ENCODE results near the gene RANBP17. TPM values are rescaled to one million over a fixed set of nuclear protein-coding genes. Genes with fewer than 3 reads are reported as not detected.

Gene RANBP17
- total RNA-seq, 6 donors from 2014 or later, result 12.6 to 81.4 (median 23.9) TPM

DNA sequence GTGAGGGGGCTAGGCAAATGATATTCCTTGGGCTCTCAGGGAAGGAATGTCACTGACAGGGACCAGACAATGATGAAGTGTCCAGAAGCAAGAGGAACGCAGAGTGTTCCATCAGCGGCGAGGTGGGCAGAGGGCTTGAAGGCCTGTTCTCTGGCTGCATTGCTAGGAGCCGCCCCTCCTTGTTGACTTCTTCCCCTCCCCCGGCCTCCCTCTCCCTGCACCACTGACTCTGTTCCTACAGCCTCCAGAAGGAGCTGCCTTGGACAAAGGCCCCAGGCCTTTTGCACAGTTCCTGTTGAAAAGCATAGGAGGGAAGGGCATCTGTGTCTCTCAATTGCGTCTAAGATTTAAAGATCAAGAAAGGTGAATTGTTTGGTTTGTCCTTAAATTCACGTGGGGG lies 459.6 kb downstream of the RANBP17 start:
- TF ChIP-seq, protein P1, sequence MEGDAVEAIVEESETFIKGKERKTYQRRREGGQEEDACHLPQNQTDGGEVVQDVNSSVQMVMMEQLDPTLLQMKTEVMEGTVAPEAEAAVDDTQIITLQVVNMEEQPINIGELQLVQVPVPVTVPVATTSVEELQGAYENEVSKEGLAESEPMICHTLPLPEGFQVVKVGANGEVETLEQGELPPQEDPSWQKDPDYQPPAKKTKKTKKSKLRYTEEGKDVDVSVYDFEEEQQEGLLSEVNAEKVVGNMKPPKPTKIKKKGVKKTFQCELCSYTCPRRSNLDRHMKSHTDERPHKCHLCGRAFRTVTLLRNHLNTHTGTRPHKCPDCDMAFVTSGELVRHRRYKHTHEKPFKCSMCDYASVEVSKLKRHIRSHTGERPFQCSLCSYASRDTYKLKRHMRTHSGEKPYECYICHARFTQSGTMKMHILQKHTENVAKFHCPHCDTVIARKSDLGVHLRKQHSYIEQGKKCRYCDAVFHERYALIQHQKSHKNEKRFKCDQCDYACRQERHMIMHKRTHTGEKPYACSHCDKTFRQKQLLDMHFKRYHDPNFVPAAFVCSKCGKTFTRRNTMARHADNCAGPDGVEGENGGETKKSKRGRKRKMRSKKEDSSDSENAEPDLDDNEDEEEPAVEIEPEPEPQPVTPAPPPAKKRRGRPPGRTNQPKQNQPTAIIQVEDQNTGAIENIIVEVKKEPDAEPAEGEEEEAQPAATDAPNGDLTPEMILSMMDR (IDR thresholded peaks at IDR 0.05), result no peak
- TF ChIP-seq EP300 (IDR thresholded peaks at IDR 0.05) (no peak), POLR2AphosphoS5 (IDR thresholded peaks at IDR 0.05) (no peak), POLR2A (IDR thresholded peaks at IDR 0.05) (no peak)
- no peak for ATAC-seq (ENCODE audit: low FRiP score in 2 of 2)
- H3K9me3 ChIP-seq, result no peaks in the 10 kb centered on the region
- H3K27ac ChIP-seq, result no peak overlapping the region
- 82 to 85% methylated on average over 7 of the region's 7 CpGs for WGBS, 2 donors
- H3K4me1 ChIP-seq, result peaks cover 5 to 10% (median 7%) of the 10 kb centered on the region in 4 donors
- no peak overlapping the region for H3K4me3 ChIP-seq
- H3K36me3 ChIP-seq, result no peaks in the 10 kb centered on the region
- peaks cover 0 to 26% (median 11%) of the 10 kb centered on the region in 4 donors for H3K27me3 ChIP-seq
- no peak for DNase-seq

DNA sequence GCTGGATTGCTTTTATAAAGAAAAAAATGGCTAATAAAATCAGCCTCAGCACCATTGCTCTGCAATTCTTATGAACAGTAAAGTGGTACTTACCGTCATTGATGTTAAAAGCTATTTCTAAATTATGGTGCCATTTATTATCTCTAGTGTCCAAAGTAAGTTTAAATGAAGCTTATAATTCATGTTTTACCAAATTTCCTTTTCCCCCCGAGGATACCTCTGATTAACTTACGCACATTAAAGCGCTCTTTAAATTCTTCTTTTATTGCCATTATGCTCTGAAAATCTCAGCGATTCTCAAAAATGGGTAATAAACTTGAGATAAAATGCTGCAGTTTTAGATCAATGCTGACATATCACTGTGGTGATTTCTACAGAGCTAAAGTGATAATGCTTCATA lies 460.7 kb downstream of the RANBP17 start:
- TF ChIP-seq POLR2AphosphoS5 (IDR thresholded peaks at IDR 0.05) (no peak), EP300 (IDR thresholded peaks at IDR 0.05) (no peak), POLR2A (IDR thresholded peaks at IDR 0.05) (no peak)
- TF ChIP-seq, protein P1 (IDR thresholded peaks at IDR 0.05), result no peak
- Histone ChIP-seq H3K4me3 (no peak overlapping the region), H3K36me3 (no peaks in the 10 kb centered on the region), H3K27ac (no peak overlapping the region), H3K4me1 (peaks cover 0 to 4% (median 0%) of the 10 kb centered on the region in 4 donors), H3K9me3 (no peaks in the 10 kb centered on the region), H3K27me3 (peaks cover 0 to 18% (median 6%) of the 10 kb centered on the region in 4 donors)
- ATAC-seq (ENCODE audit: low FRiP score in 2 of 2) (no peak), DNase-seq (no peak)
- WGBS, 2 donors, result 93 to 94% methylated on average over 5 of the region's 5 CpGs

DNA sequence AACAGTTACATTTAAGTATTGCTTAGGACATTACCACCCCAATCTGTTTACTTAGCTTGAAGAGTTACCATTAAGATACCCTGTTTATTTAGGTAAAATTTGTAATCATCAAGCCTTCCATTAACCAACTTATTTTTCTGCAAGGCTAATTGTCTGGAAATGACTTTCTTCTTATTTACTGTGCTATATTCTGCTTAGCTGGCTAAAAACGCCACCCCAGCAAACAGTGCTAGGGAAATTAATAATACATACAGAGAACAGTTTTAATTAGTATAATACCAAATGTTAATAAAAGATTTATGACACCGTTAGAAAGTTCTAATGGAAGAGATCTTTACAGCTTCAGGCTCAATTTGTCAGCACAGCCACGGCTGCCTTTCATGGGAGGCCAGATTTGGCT lies 461.2 kb downstream of the RANBP17 start:
- no peak overlapping the region for H3K27ac ChIP-seq
- no peak overlapping the region for H3K4me3 ChIP-seq
- no peak for ATAC-seq (ENCODE audit: low FRiP score in 2 of 2)
- 78 to 83% methylated on average over 3 of the region's 3 CpGs for WGBS, 2 donors
- H3K27me3 ChIP-seq, result peaks cover 0 to 13% (median 4%) of the 10 kb centered on the region in 4 donors
- H3K36me3 ChIP-seq, result no peaks in the 10 kb centered on the region
- H3K9me3 ChIP-seq, result no peaks in the 10 kb centered on the region
- TF ChIP-seq, protein P1 (IDR thresholded peaks at IDR 0.05), result no peak
- H3K4me1 ChIP-seq, result peaks cover 0 to 4% (median 0%) of the 10 kb centered on the region in 4 donors
- DNase-seq, result no peak

DNA sequence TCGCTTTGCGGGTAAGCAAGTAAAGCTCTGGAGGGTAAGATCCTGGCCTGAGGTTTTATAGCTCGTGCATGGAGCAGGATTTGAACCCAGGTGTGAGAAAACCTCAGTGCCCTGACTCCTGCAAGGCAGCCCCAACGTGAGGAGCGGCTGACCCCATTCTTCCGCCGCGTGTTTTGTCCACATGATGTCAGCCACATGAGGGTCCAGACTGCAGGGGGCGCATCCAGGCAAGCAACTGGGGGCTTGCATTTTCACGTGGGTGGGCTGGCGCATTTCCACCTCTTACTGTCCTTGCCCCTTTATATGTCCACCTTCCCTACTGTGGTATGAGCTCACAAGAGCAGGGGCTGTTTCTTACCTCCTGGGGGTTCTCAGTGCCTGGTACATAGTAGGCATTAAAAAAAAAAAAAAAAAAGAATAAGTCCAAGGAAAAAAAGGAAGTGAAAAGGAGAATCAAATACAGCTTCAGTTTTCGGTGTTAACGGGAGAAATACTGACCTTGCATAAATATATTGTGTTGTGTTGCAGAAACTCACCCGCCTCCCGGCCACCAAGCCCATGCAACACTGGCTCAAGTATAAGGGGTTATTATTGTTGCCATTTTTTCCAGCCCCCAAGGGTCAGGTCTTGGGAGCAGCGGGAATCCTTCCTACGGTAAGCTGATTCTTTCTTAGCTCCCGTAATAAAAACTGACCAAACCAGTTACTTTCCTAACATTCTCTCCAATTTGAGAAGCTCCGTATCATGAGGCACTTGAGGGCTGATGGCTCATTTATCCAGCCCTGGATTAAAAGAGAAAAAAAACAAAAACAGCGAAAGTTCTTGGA lies 462.2 kb downstream of the RANBP17 start:
- ATAC-seq (ENCODE audit: low FRiP score in 2 of 2) (peak in 1 of 2 donors; percentile 52), DNase-seq (no peak)
- Histone ChIP-seq H3K4me3 (no peak overlapping the region), H3K27me3 (peaks cover 0 to 9% (median 1%) of the 10 kb centered on the region in 4 donors), H3K4me1 (peaks cover 0 to 4% (median 0%) of the 10 kb centered on the region in 4 donors), H3K9me3 (no peaks in the 10 kb centered on the region), H3K36me3 (no peaks in the 10 kb centered on the region), H3K27ac (no peak overlapping the region)
- no peak for TF ChIP-seq POLR2AphosphoS5 (IDR thresholded peaks at IDR 0.05)
- TF ChIP-seq POLR2A (IDR thresholded peaks at IDR 0.05), result no peak
- no peak for TF ChIP-seq EP300 (IDR thresholded peaks at IDR 0.05)
- TF ChIP-seq, protein P1 (IDR thresholded peaks at IDR 0.05), result no peak
- WGBS, 2 donors, result 34 to 42% methylated on average over 14 to 20 of the region's 20 CpGs

DNA sequence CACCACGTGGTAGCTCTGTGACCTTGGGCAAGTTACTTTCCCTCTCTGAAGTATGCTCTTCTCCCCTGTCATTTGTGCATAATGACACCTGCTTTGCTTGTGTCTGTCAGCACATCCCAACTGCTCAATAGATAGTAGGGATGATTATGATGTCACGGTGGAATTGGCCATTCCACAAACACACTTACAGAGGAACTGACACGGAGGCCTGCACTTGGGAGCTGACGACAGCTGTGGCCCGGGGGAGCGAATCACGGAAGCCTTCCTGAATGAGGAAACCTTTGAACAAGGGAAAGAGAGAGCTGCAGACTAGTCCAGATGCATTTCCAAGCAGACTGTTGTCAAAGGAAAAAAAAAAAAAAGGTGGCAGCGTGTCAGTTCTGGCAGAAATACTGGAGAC lies 468.2 kb downstream of the RANBP17 start:
- Histone ChIP-seq H3K27me3 (no peaks in the 10 kb centered on the region), H3K4me3 (no peak overlapping the region), H3K27ac (no peak overlapping the region), H3K4me1 (no peaks in the 10 kb centered on the region), H3K9me3 (no peaks in the 10 kb centered on the region), H3K36me3 (no peaks in the 10 kb centered on the region)
- no peak for ATAC-seq (ENCODE audit: low FRiP score in 2 of 2)
- TF ChIP-seq POLR2AphosphoS5 (IDR thresholded peaks at IDR 0.05) (no peak), POLR2A (IDR thresholded peaks at IDR 0.05) (no peak), EP300 (IDR thresholded peaks at IDR 0.05) (no peak)
- TF ChIP-seq, protein P1 (IDR thresholded peaks at IDR 0.05), result no peak
- WGBS, 2 donors, result 71 to 75% methylated on average over 8 of the region's 8 CpGs
- peak in 1 of 2 donors; percentile 14 for DNase-seq
